Neuronal stem cell (in vitro differentiated cells): ENCODE measurements around the gene DNLZ.

Experiments used
- DNase-seq: peaks from one replicate; pipeline ENCODE4 v3.0.0-alpha.2; 2013; ENCODE audit warnings: low spot score
- H2AFZ ChIP-seq: one replicate; pipeline ENCODE4 v1.6.1; 2013; ENCODE audit warnings: mild to moderate bottlenecking, low read length, inconsistent platforms
- H2AK5ac ChIP-seq: 2 replicates; pipeline ENCODE4 v1.6.1; 2013; ENCODE audit warnings: low read depth, mild to moderate bottlenecking, inconsistent platforms, low read length, moderate library complexity, mixed read lengths
- H2BK120ac ChIP-seq: 2 replicates; pipeline ENCODE4 v1.6.1; 2013; ENCODE audit warnings: low read depth, mild to moderate bottlenecking, inconsistent platforms, low read length, moderate library complexity, mixed read lengths
- H2BK12ac ChIP-seq: one replicate; pipeline ENCODE4 v1.6.1; 2013; ENCODE audit warnings: low read length, inconsistent platforms
- H2BK15ac ChIP-seq: 2 replicates; pipeline ENCODE4 v1.6.1; 2013; ENCODE audit warnings: mild to moderate bottlenecking, low read length, inconsistent platforms, mixed read lengths
- H2BK5ac ChIP-seq: one replicate; pipeline ENCODE4 v1.6.1; 2013; ENCODE audit warnings: inconsistent platforms, mild to moderate bottlenecking, low read length, moderate library complexity
- H3K14ac ChIP-seq: one replicate; pipeline ENCODE4 v1.6.1; 2013; ENCODE audit warnings: low read length, inconsistent platforms
- H3K18ac ChIP-seq: 2 replicates; pipeline ENCODE4 v1.6.1; 2013; ENCODE audit warnings: low read length, inconsistent platforms
- H3K23ac ChIP-seq: 2 replicates; pipeline ENCODE4 v1.6.1; 2013; ENCODE audit warnings: low read depth, mild to moderate bottlenecking, mixed read lengths, low read length, inconsistent platforms; ENCODE audit not compliant: poor library complexity
- H3K27ac ChIP-seq: replicated peaks from 3 replicates; pipeline ENCODE4 v1.5.1; 2013; ENCODE audit warnings: low read length, inconsistent platforms
- H3K27me3 ChIP-seq, 3 experiments: 2 replicates each; pipeline ENCODE4 v1.6.1; 2013; ENCODE audit warnings: low read length in 3 of 3, mild to moderate bottlenecking in 2 of 3, inconsistent platforms in 1 of 3, low read depth in 1 of 3, mixed read lengths in 1 of 3, moderate library complexity in 1 of 3; ENCODE audit not compliant: control insufficient read depth in 3 of 3, insufficient read depth in 3 of 3
- H3K36me3 ChIP-seq, 2 donors: replicated peaks in 1 of 2; 2 replicates each; pipeline ENCODE4 v1.6.1; 2013; ENCODE audit warnings: low read length in 2 of 2; ENCODE audit not compliant: control insufficient read depth in 2 of 2, insufficient read depth in 2 of 2
- H3K4ac ChIP-seq: 2 replicates; pipeline ENCODE4 v1.6.1; 2013; ENCODE audit warnings: inconsistent platforms, mild to moderate bottlenecking, low read length, moderate library complexity
- H3K4me1 ChIP-seq, 2 donors: 1 replicate in 1 of 2; 2 replicates in 1 of 2; pipeline ENCODE4 v1.6.1; 2013; ENCODE audit warnings: low read length in 2 of 2, low read depth in 1 of 2; ENCODE audit not compliant: control insufficient read depth in 2 of 2, insufficient read depth in 1 of 2
- H3K4me2 ChIP-seq: one replicate; pipeline ENCODE4 v1.6.1; 2013; ENCODE audit warnings: mild to moderate bottlenecking, low read length, inconsistent platforms; ENCODE audit not compliant: insufficient read depth, poor library complexity, severe bottlenecking
- H3K4me3 ChIP-seq, 2 donors: 2 replicates each; pipeline ENCODE4 v1.5.1; 2013; ENCODE audit warnings: low read length in 2 of 2, mild to moderate bottlenecking in 2 of 2, inconsistent platforms in 1 of 2, moderate library complexity in 1 of 2
- H3K79me1 ChIP-seq: one replicate; pipeline ENCODE4 v1.6.1; 2013; ENCODE audit warnings: low read depth, mild to moderate bottlenecking, inconsistent platforms, low read length, moderate library complexity
- H3K9ac ChIP-seq: one replicate; pipeline ENCODE4 v1.6.1; 2013; ENCODE audit warnings: mild to moderate bottlenecking, low read depth, low read length, inconsistent platforms; ENCODE audit not compliant: poor library complexity
- H3K9me3 ChIP-seq, 2 donors: replicated peaks in 1 of 2; 2 replicates each; pipeline versions ENCODE3 to v1.6.1; 2013; ENCODE audit warnings: low read length in 2 of 2, mild to moderate bottlenecking in 2 of 2, inconsistent platforms in 1 of 2, low read depth in 1 of 2, mixed read lengths in 1 of 2, moderate library complexity in 1 of 2; ENCODE audit not compliant: control insufficient read depth in 2 of 2, insufficient read depth in 1 of 2
- H4K8ac ChIP-seq: one replicate; pipeline ENCODE4 v1.6.1; 2013; ENCODE audit warnings: low read depth, mild to moderate bottlenecking, inconsistent platforms, low read length, moderate library complexity
- H4K91ac ChIP-seq: one replicate; pipeline ENCODE4 v1.6.1; 2013; ENCODE audit warnings: low read length, low read depth, mild to moderate bottlenecking, inconsistent platforms; ENCODE audit not compliant: poor library complexity
- WGBS, 2 donors: extraction: QIAGEN DNeasy Blood & Tissue Kit; methylation state at CpG; one replicate each; pipeline ENCODE4 v1.1.7; 2013; ENCODE audit warnings: missing lambda C conversion rate in 2 of 2, mixed read lengths in 1 of 2; ENCODE audit not compliant: insufficient read length in 2 of 2, insufficient replicate concordance in 1 of 2; ENCODE audit errors: extremely low coverage in 2 of 2; 5-methylcytosine and 5-hydroxymethylcytosine counted together

The DNLZ gene

GRCh38 chr9:136400038-136400834, 36.7 kb upstream of the DNLZ start, which contains the start of gene SNAPC4:
TSS of gene SNAPC4 (minus strand) at chr9:136400170. CDS start at chr9:136398428, 1,742 bp downstream.
- Histone ChIP-seq H3K27me3 (no peaks in the 10 kb centered on the region), H4K91ac (peak within 1 kb of the TSS; percentile 53), H3K18ac (peak within 1 kb of the TSS; percentile 94), H3K23ac (peak within 1 kb of the TSS; percentile 97), H3K4ac (peak within 1 kb of the TSS; percentile 84), H3K9ac (peak within 1 kb of the TSS; percentile 97), H3K14ac (peak within 1 kb of the TSS; percentile 89), H2BK15ac (peak within 1 kb of the TSS; percentile 81), H3K4me1 (peaks cover 8 to 15% of the 10 kb centered on the region in 2 donors), H2BK12ac (peak within 1 kb of the TSS; percentile 90), H3K9me3 (no peaks in the 10 kb centered on the region), H2BK5ac (peak within 1 kb of the TSS; percentile 66), H3K36me3 (peaks cover 47 to 69% of the 10 kb centered on the region in 2 donors), H3K27ac (no peak within 1 kb of the TSS), H3K4me2 (peak within 1 kb of the TSS; percentile 99), H3K79me1 (peaks cover 22% of the 10 kb centered on the region), H2BK120ac (no peak within 1 kb of the TSS), H2AK5ac (peak within 1 kb of the TSS; percentile 97), H3K4me3 (peak within 1 kb of the TSS; percentile 94 to 99), H2AFZ (peak within 1 kb of the TSS; percentile 84), H4K8ac (peak within 1 kb of the TSS; percentile 92)
- no CpG with 5 or more reads among the region's 71 CpGs for WGBS, 2 donors
- DNase-seq, result peak; percentile 89

- H3K27ac ChIP-seq, result no peak overlapping the region
- WGBS, 2 donors, result no CpG with 5 or more reads among the region's 67 CpGs
- no peak for DNase-seq
Measured at GRCh38 chr9:136399176-136400037, 35.9 kb upstream of the DNLZ start.

GRCh38 chr9:136398286-136398685, 34.7 kb upstream of the DNLZ start:
- no peak overlapping the region for H2AFZ ChIP-seq
- WGBS, 2 donors, result no CpG with 5 or more reads among the region's 12 CpGs
- no peak overlapping the region for H2BK120ac ChIP-seq
- H2BK12ac ChIP-seq, result no peak overlapping the region
- peak overlapping the region; percentile 68 for H3K23ac ChIP-seq
- no peak overlapping the region for H3K14ac ChIP-seq
- H3K4me2 ChIP-seq, result no peak overlapping the region
- no peak overlapping the region for H4K91ac ChIP-seq
- H2AK5ac ChIP-seq, result no peak overlapping the region
- H3K9me3 ChIP-seq, result no peaks in the 10 kb centered on the region
- H3K4me3 ChIP-seq, result peak overlapping the region in 1 of 2 donors; percentile 99
- no peak for DNase-seq
- H2BK5ac ChIP-seq, result no peak overlapping the region
- no peak overlapping the region for H4K8ac ChIP-seq
- H3K18ac ChIP-seq, result no peak overlapping the region
- peaks cover 8 to 15% of the 10 kb centered on the region in 2 donors for H3K4me1 ChIP-seq
- no peaks in the 10 kb centered on the region for H3K27me3 ChIP-seq
- no peak overlapping the region for H3K9ac ChIP-seq
- peaks cover 22% of the 10 kb centered on the region for H3K79me1 ChIP-seq
- no peak overlapping the region for H3K27ac ChIP-seq
- H3K36me3 ChIP-seq, result peaks cover 49 to 69% of the 10 kb centered on the region in 2 donors
- no peak overlapping the region for H3K4ac ChIP-seq
- H2BK15ac ChIP-seq, result no peak overlapping the region

More at GRCh38 chr9:136399176-136400037, 35.9 kb upstream of the DNLZ start:
- Histone ChIP-seq H3K36me3 (peaks cover 48 to 69% of the 10 kb centered on the region in 2 donors), H2BK12ac (peak overlapping the region; percentile 90), H3K9me3 (no peaks in the 10 kb centered on the region), H3K9ac (peak overlapping the region; percentile 97), H4K8ac (no peak overlapping the region), H3K23ac (peak overlapping the region; percentile 97), H3K4me1 (peaks cover 8 to 15% of the 10 kb centered on the region in 2 donors), H2AFZ (peak overlapping the region; percentile 84), H3K27me3 (no peaks in the 10 kb centered on the region), H3K14ac (peak overlapping the region; percentile 89), H4K91ac (no peak overlapping the region), H2BK120ac (no peak overlapping the region), H3K4ac (peak overlapping the region; percentile 84), H2BK15ac (no peak overlapping the region), H3K18ac (peak overlapping the region; percentile 94), H3K79me1 (peaks cover 22% of the 10 kb centered on the region), H3K4me3 (peak overlapping the region; percentile 94 to 99), H3K4me2 (peak overlapping the region; percentile 99), H2BK5ac (peak overlapping the region; percentile 66), H2AK5ac (peak overlapping the region; percentile 75)
